WTC11 (cell line): ENCODE results near the gene C16orf95. TPM values are rescaled to one million over a fixed set of nuclear protein-coding genes. Genes with fewer than 3 reads are reported as not detected.

Experiments
- ATAC-seq: fragments of 200-7000 bp; cut with Tn5 transposase; 2 replicates; pipeline ENCODE4 v1.10.0; 2021; ENCODE audit warnings: mild to moderate bottlenecking, moderate library complexity
- CTCF ChIA-PET: fragments of 300-600 bp; sonication (Branson Sonifier 250); formaldehyde crosslinking; loops from one replicate; lab custom pipeline; 2021; ENCODE audit warnings: antibody characterized with exemption; lab: Charles Lee
- POLR2A ChIA-PET: fragments of 350-600 bp; sonication (Branson Sonifier 250); formaldehyde crosslinking; loops from one replicate; lab custom pipeline; 2021; ENCODE audit warnings: antibody characterized with exemption; lab: Charles Lee
- DNase-seq: peaks from one replicate; pipeline ENCODE4 v3.0.0; 2021; ENCODE audit warnings: low spot score
- H3K27ac Mint-ChIP-seq: 2 replicates; pipeline ENCODE4 v1.8.0; 2021; ENCODE audit warnings: mixed read lengths
- H3K27me3 Mint-ChIP-seq: 2 replicates; pipeline ENCODE4 v1.8.0; 2021; ENCODE audit warnings: low read depth, mild to moderate bottlenecking, moderate library complexity, mixed read lengths
- H3K36me3 Mint-ChIP-seq: 2 replicates; pipeline ENCODE4 v1.8.0; 2021; ENCODE audit warnings: mixed read lengths
- H3K4me1 Mint-ChIP-seq: 2 replicates; pipeline ENCODE4 v1.8.0; 2022; ENCODE audit warnings: mixed read lengths
- H3K4me3 Mint-ChIP-seq: 2 replicates; pipeline ENCODE4 v1.8.0; 2021; ENCODE audit warnings: mild to moderate bottlenecking, moderate library complexity, mixed read lengths
- H3K9me3 Mint-ChIP-seq: 2 replicates; pipeline ENCODE4 v1.8.0; 2021; ENCODE audit warnings: mixed read lengths
- AR ChIP-seq: fragments of 250-450 bp; sonication (Bioruptor Pico); IDR thresholded peaks from 2 replicates; pipeline ENCODE4 v1.9.0; 2021; ENCODE audit warnings: mild to moderate bottlenecking
- CREM ChIP-seq: sonication (generic); formaldehyde crosslinking; IDR thresholded peaks from 2 replicates; pipeline ENCODE4 v1.8.1; 2022; ENCODE audit warnings: mild to moderate bottlenecking, missing genetic modification reagents, moderate library complexity
- ERG ChIP-seq: fragments of 250-450 bp; sonication (Bioruptor Pico); IDR thresholded peaks from 2 replicates; pipeline ENCODE4 v1.8.0; 2021; ENCODE audit warnings: mild to moderate bottlenecking
- HMGA2 ChIP-seq: fragments of 250-450 bp; sonication (Bioruptor Pico); IDR thresholded peaks from 2 replicates; pipeline ENCODE4 v1.4.0; 2021; ENCODE audit warnings: mild to moderate bottlenecking, moderate library complexity
- KAT7 ChIP-seq: sonication (generic); formaldehyde crosslinking; IDR thresholded peaks from 2 replicates; pipeline ENCODE4 v1.8.1; 2023; ENCODE audit warnings: missing genetic modification reagents, mild to moderate bottlenecking, borderline replicate concordance
- MXD4 ChIP-seq: fragments of 250-450 bp; sonication (Bioruptor Pico); IDR thresholded peaks from 2 replicates; pipeline ENCODE4 v1.8.0; 2021; ENCODE audit warnings: mild to moderate bottlenecking, moderate library complexity, borderline replicate concordance
- NFE2L1 ChIP-seq: sonication (generic); formaldehyde crosslinking; IDR thresholded peaks from 2 replicates; pipeline ENCODE4 v1.8.1; 2023; ENCODE audit warnings: missing genetic modification reagents
- NR2C2 ChIP-seq: sonication (generic); formaldehyde crosslinking; IDR thresholded peaks from 2 replicates; pipeline ENCODE4 v1.8.0; 2022; ENCODE audit warnings: mild to moderate bottlenecking, missing genetic modification reagents
- RORB ChIP-seq: fragments of 250-450 bp; sonication (Bioruptor Pico); IDR thresholded peaks from 2 replicates; pipeline ENCODE4 v1.9.0; 2021; ENCODE audit warnings: mild to moderate bottlenecking
- SP1 ChIP-seq: sonication (generic); formaldehyde crosslinking; conservative IDR thresholded peaks from 2 replicates; pipeline ENCODE4 v1.8.1; 2022; ENCODE audit warnings: missing genetic modification reagents
- ZBTB43 ChIP-seq: sonication (generic); formaldehyde crosslinking; IDR thresholded peaks from 2 replicates; pipeline ENCODE4 v1.8.1; 2023; ENCODE audit warnings: mild to moderate bottlenecking, missing genetic modification reagents
- ZNF138 ChIP-seq: sonication (generic); formaldehyde crosslinking; conservative IDR thresholded peaks from 2 replicates; pipeline ENCODE4 v1.8.1; 2022; ENCODE audit warnings: mild to moderate bottlenecking, moderate library complexity, missing genetic modification reagents
- ZNF232 ChIP-seq: sonication (generic); formaldehyde crosslinking; IDR thresholded peaks from 2 replicates; pipeline ENCODE4 v1.8.0; 2022; ENCODE audit warnings: mild to moderate bottlenecking, missing genetic modification reagents
- ZNF263 ChIP-seq: sonication (generic); formaldehyde crosslinking; IDR thresholded peaks from 2 replicates; pipeline ENCODE4 v1.8.1; 2022; ENCODE audit warnings: low read depth, mild to moderate bottlenecking, moderate library complexity, missing genetic modification reagents
- ZNF317 ChIP-seq: sonication (generic); formaldehyde crosslinking; IDR thresholded peaks from 2 replicates; pipeline ENCODE4 v1.8.1; 2023; ENCODE audit warnings: low read depth, mild to moderate bottlenecking, moderate library complexity, missing genetic modification reagents, borderline replicate concordance
- ZNF512 ChIP-seq: sonication (generic); formaldehyde crosslinking; IDR thresholded peaks from 2 replicates; pipeline ENCODE4 v1.8.1; 2022; ENCODE audit warnings: missing genetic modification reagents, borderline replicate concordance
- ZNF671 ChIP-seq: fragments of 250-450 bp; sonication (Bioruptor Pico); IDR thresholded peaks from 2 replicates; pipeline ENCODE4 v1.8.0; 2021; ENCODE audit warnings: mild to moderate bottlenecking
- total RNA-seq: library from RNA; stranded (reverse); gene quantifications from 3 replicates; pipeline ENCODE4 v1.2.3, GENCODE V29; 2021
- TF ChIP-seq, protein P1 (sequence below): sonication (generic); formaldehyde crosslinking; IDR thresholded peaks from 2 replicates; pipeline ENCODE4 v1.8.0; 2023; ENCODE audit warnings: mild to moderate bottlenecking, missing genetic modification reagents
- TF ChIP-seq, protein P2 (sequence below): sonication (generic); formaldehyde crosslinking; IDR thresholded peaks from 2 replicates; pipeline ENCODE4 v1.8.0; 2022; ENCODE audit warnings: mild to moderate bottlenecking, missing genetic modification reagents

C16orf95 gene
- total RNA-seq, 1 experiment from 2014 or later = 5.7 TPM

GRCh38 chr16:87353613-87354012, 36.4 kb upstream of the C16orf95 start:
- TF ChIP-seq MXD4 (CRISPR knock-in tag) = no peak
- no peak for TF ChIP-seq NFE2L1
- TF ChIP-seq ZNF138 (CRISPR knock-in tag) = no peak
- no peak for TF ChIP-seq AR
- no peak for TF ChIP-seq SP1 (CRISPR knock-in tag)
- Mint-ChIP-seq H3K36me3 (peaks cover 7% of the 10 kb centered on the region), H3K27me3 (no peaks in the 10 kb centered on the region), H3K9me3 (no peaks in the 10 kb centered on the region), H3K27ac (peak overlapping the region; percentile 45; the same call in 1 of the 2 replicates), H3K4me1 (no peaks in the 10 kb centered on the region), H3K4me3 (no peak overlapping the region)
- POLR2A ChIA-PET = no interaction called here
- DNase-seq = no peak
- no peak for ATAC-seq
- CTCF ChIA-PET = no interaction called here

- ATAC-seq (no peak), DNase-seq (no peak)
- Mint-ChIP-seq H3K27me3 (no peaks in the 10 kb centered on the region), H3K4me1 (no peaks in the 10 kb centered on the region), H3K27ac (no peak overlapping the region), H3K4me3 (no peak overlapping the region), H3K36me3 (no peaks in the 10 kb centered on the region; the same call in none of the 2 replicates), H3K9me3 (no peaks in the 10 kb centered on the region)
- ChIA-PET CTCF (interaction anchor here (0.6 kb wide), 1 partner anchor 28 kb away, joined by 3 read pairs; no protein-coding TSS in a partner anchor), POLR2A (no interaction called here)
- TF ChIP-seq AR (no peak), NR2C2 (CRISPR knock-in tag) (no peak), HMGA2 (CRISPR knock-in tag) (no peak)
These were observed 35.6 kb upstream of the C16orf95 start for GRCh38 chr16:87352818-87353217.

DNA sequence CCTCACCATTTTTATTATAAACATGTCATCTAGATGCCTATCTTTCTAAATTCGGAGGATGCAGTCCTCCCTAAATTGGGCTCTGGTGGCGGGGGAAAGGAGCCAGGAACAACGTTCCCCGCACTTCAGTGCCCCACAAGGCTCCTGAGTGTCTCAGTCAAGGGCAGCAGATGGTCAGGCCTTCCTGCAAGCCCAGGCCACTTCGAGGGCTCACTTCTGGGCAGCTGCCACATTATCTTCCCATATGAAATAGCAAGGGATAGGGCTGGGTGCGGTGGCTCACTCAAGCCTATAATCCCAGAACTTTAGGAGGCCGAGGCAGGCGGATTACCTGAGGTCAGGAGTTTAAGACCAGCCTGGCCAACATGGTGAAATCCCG, 34.1 kb upstream of the C16orf95 start:
- ChIA-PET CTCF (no interaction called here), POLR2A (no interaction called here)
- DNase-seq (no peak), ATAC-seq (no peak)
- no peaks in the 10 kb centered on the region for H3K4me1 Mint-ChIP-seq
- no peaks in the 10 kb centered on the region; the same call in none of the 2 replicates for H3K36me3 Mint-ChIP-seq
- peak overlapping the region; percentile 53; the same call in 1 of the 2 replicates for H3K27ac Mint-ChIP-seq
- no peaks in the 10 kb centered on the region for H3K9me3 Mint-ChIP-seq
- H3K4me3 Mint-ChIP-seq = no peak overlapping the region
- H3K27me3 Mint-ChIP-seq = no peaks in the 10 kb centered on the region
- TF ChIP-seq, protein P1, sequence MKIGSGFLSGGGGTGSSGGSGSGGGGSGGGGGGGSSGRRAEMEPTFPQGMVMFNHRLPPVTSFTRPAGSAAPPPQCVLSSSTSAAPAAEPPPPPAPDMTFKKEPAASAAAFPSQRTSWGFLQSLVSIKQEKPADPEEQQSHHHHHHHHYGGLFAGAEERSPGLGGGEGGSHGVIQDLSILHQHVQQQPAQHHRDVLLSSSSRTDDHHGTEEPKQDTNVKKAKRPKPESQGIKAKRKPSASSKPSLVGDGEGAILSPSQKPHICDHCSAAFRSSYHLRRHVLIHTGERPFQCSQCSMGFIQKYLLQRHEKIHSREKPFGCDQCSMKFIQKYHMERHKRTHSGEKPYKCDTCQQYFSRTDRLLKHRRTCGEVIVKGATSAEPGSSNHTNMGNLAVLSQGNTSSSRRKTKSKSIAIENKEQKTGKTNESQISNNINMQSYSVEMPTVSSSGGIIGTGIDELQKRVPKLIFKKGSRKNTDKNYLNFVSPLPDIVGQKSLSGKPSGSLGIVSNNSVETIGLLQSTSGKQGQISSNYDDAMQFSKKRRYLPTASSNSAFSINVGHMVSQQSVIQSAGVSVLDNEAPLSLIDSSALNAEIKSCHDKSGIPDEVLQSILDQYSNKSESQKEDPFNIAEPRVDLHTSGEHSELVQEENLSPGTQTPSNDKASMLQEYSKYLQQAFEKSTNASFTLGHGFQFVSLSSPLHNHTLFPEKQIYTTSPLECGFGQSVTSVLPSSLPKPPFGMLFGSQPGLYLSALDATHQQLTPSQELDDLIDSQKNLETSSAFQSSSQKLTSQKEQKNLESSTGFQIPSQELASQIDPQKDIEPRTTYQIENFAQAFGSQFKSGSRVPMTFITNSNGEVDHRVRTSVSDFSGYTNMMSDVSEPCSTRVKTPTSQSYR (CRISPR knock-in tag) = no peak
- no peak for TF ChIP-seq ZNF232 (CRISPR knock-in tag)
- TF ChIP-seq, protein P2, sequence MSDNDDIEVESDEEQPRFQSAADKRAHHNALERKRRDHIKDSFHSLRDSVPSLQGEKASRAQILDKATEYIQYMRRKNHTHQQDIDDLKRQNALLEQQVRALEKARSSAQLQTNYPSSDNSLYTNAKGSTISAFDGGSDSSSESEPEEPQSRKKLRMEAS (CRISPR knock-in tag) = no peak
- no peak for TF ChIP-seq ZNF317 (CRISPR knock-in tag)
- no peak for TF ChIP-seq ZNF263 (CRISPR knock-in tag)
- TF ChIP-seq KAT7 = no peak
- no peak for TF ChIP-seq CREM (CRISPR knock-in tag)
- no peak for TF ChIP-seq NFE2L1
- no peak for TF ChIP-seq RORB
- TF ChIP-seq ERG (CRISPR knock-in tag) = no peak
- no peak for TF ChIP-seq ZNF512 (CRISPR knock-in tag)
- TF ChIP-seq ZBTB43 (CRISPR knock-in tag) = no peak
- no peak for TF ChIP-seq ZNF671 (CRISPR knock-in tag)
